Activated CD8-positive, alpha-beta memory T cell treated with anti-CD3 and anti-CD28 coated beads, Interleukin-2, amount 50 U/mL, for 4 hours (primary cell): ENCODE data around the gene SCAANT1.

Experiments used
- DNase-seq: peaks from one replicate; pipeline ENCODE4 v3.0.0-alpha.2; 2020

The SCAANT1 gene

GRCh38 chr3:63933459-63933858 is 21.3 kb upstream of the SCAANT1 start:
- DNase-seq, result no peak

- no peak for DNase-seq
These were observed 20.5 kb upstream of the SCAANT1 start for GRCh38 chr3:63932509-63933212.

- no peak for DNase-seq
These were observed 19.1 kb upstream of the SCAANT1 start for GRCh38 chr3:63931290-63931689.

- DNase-seq, result no peak
These were observed 15.5 kb upstream of the SCAANT1 start for GRCh38 chr3:63927422-63928280.

- no peak for DNase-seq
These were observed 14.1 kb upstream of the SCAANT1 start for GRCh38 chr3:63926309-63926708.

GRCh38 chr3:63922491-63923199 is 10.5 kb upstream of the SCAANT1 start:
- DNase-seq, result no peak

- no peak for DNase-seq
These were observed 9.7 kb upstream of the SCAANT1 start for GRCh38 chr3:63921741-63922482.

- DNase-seq, result no peak
These were observed 7.8 kb upstream of the SCAANT1 start for GRCh38 chr3:63920001-63920400.

GRCh38 chr3:63918321-63918720 is 6.1 kb upstream of the SCAANT1 start:
- DNase-seq, result no peak

GRCh38 chr3:63914312-63914711 is 2.1 kb upstream of the SCAANT1 start:
- DNase-seq, result no peak

- peak; percentile 56 for DNase-seq
These were observed 795 bp upstream of the SCAANT1 start for GRCh38 chr3:63912768-63913588.

- no peak for DNase-seq
These were observed 692 bp downstream of the SCAANT1 start for GRCh38 chr3:63911509-63911872.

- DNase-seq, result no peak
These were observed 1.3 kb downstream of the SCAANT1 start for GRCh38 chr3:63910891-63911290.

- DNase-seq, result no peak
These were observed 2.2 kb downstream of the SCAANT1 start for GRCh38 chr3:63910001-63910400.

- DNase-seq, result no peak
These were observed 2.8 kb downstream of the SCAANT1 start for GRCh38 chr3:63909431-63909830.

GRCh38 chr3:63908776-63909175 is 3.4 kb downstream of the SCAANT1 start:
- DNase-seq, result no peak

GRCh38 chr3:63908081-63908736 is 4.0 kb downstream of the SCAANT1 start:
- DNase-seq, result no peak

GRCh38 chr3:63905731-63906620 is 6.2 kb downstream of the SCAANT1 start:
- no peak for DNase-seq

- no peak for DNase-seq
These were observed 11.7 kb downstream of the SCAANT1 start for GRCh38 chr3:63900459-63900858.

- no peak for DNase-seq
These were observed 12.2 kb downstream of the SCAANT1 start for GRCh38 chr3:63900010-63900409.
